Measurements from ENCODE around the gene ZNF215.
"Not testable (repeated sequence)": the region's sequence is repeated elsewhere in the genome, so short reads cannot be mapped to it uniquely, and the experiment has no call there.

ZNF215 gene

GRCh38 chr11:6926208-6927029, at the start of gene ZNF215:
ZNF215 (plus strand) TSS chr11:6926426; CDS start chr11:6932273, 5,847 bp downstream.
- peak; percentile 94 for DNase-seq

DNA sequence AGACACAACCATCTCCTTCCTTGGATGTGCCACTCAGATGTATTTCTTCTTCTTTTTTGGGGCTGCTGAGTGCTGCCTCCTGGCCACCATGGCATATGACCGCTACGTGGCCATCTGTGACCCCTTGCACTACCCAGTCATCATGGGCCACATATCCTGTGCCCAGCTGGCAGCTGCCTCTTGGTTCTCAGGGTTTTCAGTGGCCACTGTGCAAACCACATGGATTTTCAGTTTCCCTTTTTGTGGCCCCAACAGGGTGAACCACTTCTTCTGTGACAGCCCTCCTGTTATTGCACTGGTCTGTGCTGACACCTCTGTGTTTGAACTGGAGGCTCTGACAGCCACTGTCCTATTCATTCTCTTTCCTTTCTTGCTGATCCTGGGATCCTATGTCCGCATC, 49.3 kb upstream of the ZNF215 start:
- DNase-seq, result no peak

- DNase-seq, result no peak
Measured at GRCh38 chr11:6882751-6883150, 43.5 kb upstream of the ZNF215 start.

DNA sequence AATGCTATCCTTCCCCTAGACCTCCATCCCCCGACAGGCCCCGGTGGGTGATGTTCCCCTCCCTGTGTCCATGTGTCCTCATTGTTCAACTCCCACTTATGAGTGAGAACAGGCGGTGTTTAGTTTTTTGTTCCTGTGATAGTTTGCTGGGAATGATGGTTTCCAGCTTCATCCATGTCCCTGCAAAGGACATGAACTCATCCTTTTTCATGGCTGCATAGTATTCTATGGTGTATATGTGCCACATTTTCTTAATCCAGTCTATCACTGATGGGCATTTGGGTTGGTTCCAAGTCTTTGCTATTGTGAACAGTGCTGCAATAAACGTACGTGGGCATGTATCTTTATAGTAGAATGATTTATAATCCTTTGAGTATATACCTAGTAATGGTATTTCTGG, 38.5 kb upstream of the ZNF215 start:
- DNase-seq, result not testable (repeated sequence)

DNA sequence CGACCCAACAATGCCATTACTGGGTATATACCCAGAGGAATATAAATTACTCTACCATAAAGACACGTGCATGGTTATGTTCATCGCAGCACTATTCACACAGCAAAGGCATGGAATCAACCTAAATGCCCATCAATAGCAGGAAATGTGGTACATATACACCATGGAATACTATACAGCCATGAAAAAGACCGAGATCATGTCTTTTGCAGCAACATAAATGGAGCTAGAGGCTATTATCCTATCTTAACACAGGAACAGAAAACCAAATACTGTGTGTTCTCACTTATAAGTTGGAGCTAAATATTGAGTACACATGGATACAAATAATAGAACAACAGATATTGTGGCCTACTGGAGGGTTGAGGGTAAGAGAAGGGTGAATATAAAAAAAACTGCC, 37.4 kb upstream of the ZNF215 start:
- no peak for DNase-seq

GRCh38 chr11:6889835-6890234, 36.4 kb upstream of the ZNF215 start:
- DNase-seq, result no peak

DNA sequence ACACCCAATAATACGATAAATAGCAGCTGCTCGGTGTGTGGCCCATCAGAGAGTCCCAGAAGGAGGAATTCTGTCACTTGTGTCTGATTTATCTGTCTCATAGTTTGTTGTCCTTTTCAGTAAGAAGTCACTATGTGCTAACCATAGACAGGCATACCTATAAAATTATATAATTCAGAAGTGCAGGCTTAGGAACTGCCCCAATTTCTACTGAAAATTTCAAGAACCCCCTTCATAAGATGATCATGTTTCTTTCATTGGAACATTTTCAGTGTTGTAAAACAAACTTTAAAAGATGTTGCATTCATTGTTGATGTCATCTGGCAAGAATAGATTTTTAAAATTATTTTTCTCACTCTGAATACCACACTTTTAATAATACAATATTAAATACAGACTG, 33.8 kb upstream of the ZNF215 start, which contains the start of gene OR2D2:
TSS of gene OR2D2 (minus strand) at position 101 of the 400 bp plus-strand sequence. CDS start at position 101, 0 bp downstream.
- no peak for DNase-seq

DNA sequence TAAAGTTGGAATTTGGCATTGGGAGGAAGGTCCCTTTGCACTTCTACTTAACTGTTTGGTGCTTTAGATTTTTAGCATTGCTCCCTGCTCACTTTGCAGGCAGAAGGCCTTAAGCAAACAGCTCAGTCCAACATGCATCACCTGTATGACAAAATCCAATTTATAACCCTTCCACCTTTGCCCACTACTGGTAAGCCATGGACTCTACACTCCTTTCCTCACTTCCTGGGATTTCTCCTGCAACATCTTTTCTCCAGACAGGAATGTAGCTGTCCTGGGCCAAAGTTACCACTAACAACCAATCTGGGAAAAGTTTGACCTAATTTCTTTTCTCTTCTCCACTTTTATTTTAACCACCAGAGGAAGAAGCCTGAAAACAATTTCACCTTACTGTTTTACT, 32.1 kb upstream of the ZNF215 start:
- no peak for DNase-seq

GRCh38 chr11:6895010-6895409, 31.2 kb upstream of the ZNF215 start:
- no peak for DNase-seq

GRCh38 chr11:6898911-6899310, 27.3 kb upstream of the ZNF215 start:
- no peak for DNase-seq

GRCh38 chr11:6900327-6900999, 25.8 kb upstream of the ZNF215 start:
- no peak for DNase-seq

DNA sequence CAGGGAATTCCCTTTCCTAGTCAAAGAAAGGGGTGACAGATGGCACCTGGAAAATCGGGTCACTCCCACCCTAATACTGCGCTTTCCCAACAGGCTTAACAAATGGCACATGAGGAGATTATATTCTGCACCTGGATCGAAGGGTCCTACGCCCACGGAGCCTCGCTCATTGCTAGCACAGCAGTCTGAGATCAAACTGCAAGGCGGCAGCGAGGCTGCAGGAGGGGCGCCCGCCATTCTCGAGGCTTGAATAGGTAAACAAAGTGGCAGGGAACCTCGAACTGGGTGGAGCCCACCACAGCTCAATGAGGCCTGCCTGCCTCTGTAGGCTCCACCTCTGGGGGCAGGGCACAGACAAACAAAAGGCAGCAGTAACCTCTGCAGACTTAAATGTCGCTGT, 21.4 kb upstream of the ZNF215 start:
- DNase-seq, result not testable (repeated sequence)

DNA sequence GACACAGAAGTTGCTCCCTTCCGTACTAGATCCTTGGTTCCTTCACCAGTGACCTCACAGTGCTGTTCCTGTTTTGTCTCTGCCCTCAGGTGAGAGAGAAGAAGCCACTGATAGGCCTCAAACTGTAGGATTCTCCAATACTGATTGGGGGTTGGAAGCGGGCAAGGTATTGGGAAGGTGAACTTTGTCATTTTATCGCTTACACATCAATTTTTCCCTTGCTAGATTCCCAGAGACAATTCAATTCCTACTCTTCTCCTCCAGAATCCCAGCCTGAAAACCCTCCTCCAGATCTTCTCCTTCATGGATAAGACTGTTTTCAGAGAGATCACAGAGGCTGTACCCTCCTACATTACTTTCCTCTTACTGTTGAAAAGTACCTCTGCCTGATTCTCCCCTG, 14.8 kb upstream of the ZNF215 start:
- no peak for DNase-seq

DNA sequence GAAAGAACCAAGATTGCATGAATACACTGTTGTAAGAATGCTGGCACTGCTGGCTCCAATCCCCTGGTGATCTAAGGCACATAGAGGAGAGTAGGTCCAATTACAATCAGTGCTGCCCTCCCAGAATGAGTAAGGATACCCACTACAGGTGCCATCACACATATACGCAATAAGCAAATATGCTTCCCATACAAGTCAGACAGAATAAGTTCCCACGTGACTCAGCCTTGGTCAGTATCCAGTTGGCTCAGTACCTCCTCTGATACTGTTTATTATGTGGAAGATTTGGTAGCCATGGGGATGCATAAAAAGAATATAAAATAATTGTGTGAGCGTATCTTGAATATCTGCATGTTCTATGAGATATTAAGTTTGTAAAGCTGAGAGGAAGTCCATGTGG, 14.3 kb upstream of the ZNF215 start:
- no peak for DNase-seq

DNA sequence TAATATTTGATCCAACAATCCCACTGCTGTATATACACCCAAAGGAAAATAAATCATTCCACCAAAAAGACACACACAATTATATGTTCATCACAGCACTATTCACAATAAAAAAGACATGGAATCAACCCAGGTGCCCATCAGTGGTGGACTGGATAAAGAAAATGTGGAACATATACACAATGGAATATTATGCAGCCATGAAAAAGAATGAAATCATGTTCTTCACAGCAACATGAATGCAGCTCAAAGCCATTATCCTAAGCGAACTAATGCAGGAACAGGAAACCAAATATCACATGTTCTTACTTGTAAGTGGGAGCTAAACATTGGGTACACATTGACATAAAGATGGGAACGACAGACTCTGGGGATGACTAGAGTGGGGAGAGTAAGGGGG, 6.5 kb upstream of the ZNF215 start:
- DNase-seq, result no peak

- DNase-seq, result no peak
Measured at GRCh38 chr11:6920702-6921101, 5.5 kb upstream of the ZNF215 start, which contains the start of gene OR2D3. OR2D3 (plus strand) TSS chr11:6921002; CDS start chr11:6921002, 0 bp downstream.

- no peak for DNase-seq
Measured at GRCh38 chr11:6925007-6925577, 1.1 kb upstream of the ZNF215 start.

DNA sequence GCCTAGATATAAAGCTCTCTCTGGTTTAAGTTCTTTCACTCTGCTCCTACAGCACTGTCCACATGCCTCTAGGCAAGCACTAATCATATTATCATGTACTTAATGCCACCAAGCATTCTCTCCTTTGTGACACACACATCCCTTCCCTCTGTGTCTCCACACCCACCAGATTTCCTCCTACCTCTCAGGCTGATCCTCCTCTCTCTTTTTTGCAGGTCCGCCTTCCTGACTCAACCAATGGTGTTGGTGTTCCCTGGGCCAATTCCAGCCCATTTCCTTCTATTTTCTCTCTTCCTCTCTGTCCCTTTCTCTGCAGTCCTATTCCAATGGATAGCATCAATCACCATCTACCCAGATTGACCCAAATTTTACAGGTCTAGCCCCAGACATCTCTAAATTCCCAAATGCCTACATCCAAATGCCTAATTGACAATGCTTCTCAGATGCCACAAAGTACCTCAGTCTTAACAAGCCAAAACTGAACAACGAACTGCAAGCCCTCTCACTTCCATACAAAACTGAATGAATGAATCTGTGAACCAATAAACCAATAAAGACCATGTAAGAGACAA, 504 bp upstream of the ZNF215 start:
- peak; percentile 34 for DNase-seq

DNA sequence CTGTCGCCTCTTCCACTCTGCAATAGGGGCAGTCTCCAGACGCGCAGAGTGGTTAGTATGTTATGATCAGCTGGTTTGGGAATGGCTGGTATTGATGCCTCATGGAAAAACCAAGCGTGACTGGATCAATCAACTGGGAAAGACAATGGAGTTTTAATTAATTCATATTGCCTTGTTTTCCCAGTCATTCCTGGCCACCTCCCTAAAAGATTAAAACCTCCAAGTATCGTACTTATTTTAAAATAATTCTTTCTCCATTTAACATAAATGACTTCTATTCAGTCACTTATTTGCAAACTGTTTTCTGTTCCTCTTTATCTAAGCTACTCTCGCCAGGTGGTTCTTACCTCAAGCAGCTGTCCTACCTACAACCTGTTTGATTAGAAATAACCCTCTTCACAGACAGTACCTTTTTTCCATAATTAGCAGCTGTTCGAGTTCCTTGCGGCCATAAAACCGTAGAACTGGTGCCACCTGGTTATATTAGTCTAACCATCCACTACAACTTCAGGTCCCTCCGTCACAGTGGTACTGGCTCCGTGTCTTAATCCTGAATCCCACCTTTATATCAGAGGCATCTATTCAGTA, 898 bp downstream of the ZNF215 start:
- DNase-seq, result peak; percentile 10

- DNase-seq, result no peak
Measured at GRCh38 chr11:6928916-6929315, 2.7 kb downstream of the ZNF215 start.

- DNase-seq, result no peak
Measured at GRCh38 chr11:6931146-6931713, 5.0 kb downstream of the ZNF215 start.

DNA sequence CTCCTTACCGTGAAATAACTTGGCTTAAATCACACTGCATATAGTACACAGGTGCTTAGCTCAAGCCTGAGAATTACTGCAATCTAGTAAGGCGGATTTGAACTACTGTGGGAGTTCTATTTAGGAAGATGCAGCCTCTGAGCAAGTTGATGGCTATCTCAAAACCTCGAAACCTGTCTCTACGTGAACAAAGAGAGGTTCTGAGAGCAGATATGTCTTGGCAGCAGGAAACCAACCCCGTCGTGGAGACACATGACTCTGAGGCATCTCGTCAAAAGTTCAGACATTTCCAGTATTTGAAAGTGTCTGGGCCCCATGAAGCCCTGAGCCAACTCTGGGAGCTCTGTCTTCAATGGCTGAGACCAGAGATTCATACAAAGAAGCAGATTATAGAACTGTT, 5.9 kb downstream of the ZNF215 start:
- DNase-seq, result no peak

- DNase-seq, result no peak
Measured at GRCh38 chr11:6941970-6942369, 15.7 kb downstream of the ZNF215 start.

All from NCI-H345 (cell line).